Right lobe of liver (tissue), 4 donors: ENCODE data around the gene AIF1.

Experiments
- CTCF ChIP-seq, 4 donors: fragments of 200-600 bp in 3 of 4; fragments of 450-650 bp in 1 of 4; IDR thresholded peaks; one replicate each; pipeline versions ENCODE4 v1.5.1 to v1.8.0; 2016 to 2022; ENCODE audit warnings: antibody characterized with exemption in 4 of 4, mild to moderate bottlenecking in 2 of 4
- POLR2A ChIP-seq: fragments of 450-650 bp; IDR thresholded peaks from one replicate; pipeline ENCODE4 v1.6.1; 2017; ENCODE audit warnings: antibody characterized with exemption, mild to moderate bottlenecking
- donor health status: DM: no; HTN: no; CAD: no.
- donor health status: DM: no; HTN: no; CAD: no.
- donor health status: DM: no; HTN: yes; CAD: no.

GRCh38 chr6:31642798-31643570 lies 27.9 kb downstream of the AIF1 start:
- TF ChIP-seq CTCF (IDR thresholded peaks at IDR 0.05), result no peak
- no peak for TF ChIP-seq POLR2A
